Middle frontal gyrus (tissue), 1 donor: ENCODE measurements around the gene C8B.

ENCODE experiments used
- DNase-seq: peaks from one replicate; pipeline ENCODE4 v3.0.0-alpha.2; 2015; ENCODE audit warnings: low spot score; ENCODE audit errors: extremely low spot score

C8B gene

DNA sequence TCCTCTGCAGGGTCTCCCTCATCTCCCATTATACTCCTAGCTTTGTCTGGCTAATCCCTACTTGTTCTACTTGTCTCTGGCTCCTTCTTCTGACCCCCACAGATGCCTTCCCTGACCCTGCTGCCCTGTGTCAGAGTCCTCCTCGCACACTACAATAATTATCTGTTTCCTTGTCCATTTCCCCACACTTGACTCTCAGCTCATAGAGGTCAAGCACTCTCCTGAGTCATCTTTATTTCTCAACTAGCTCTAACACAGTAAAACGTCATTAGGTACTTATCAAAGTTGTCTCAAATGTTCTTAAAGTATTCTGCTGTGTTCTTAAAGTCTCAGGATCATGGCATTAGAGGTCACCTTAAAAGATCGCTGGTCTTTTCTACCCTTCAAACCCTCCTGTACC lies 64.1 kb downstream of the C8B start:
- DNase-seq = no peak

GRCh38 chr1:56898879-56899278 lies 66.9 kb downstream of the C8B start:
- no peak for DNase-seq

DNA sequence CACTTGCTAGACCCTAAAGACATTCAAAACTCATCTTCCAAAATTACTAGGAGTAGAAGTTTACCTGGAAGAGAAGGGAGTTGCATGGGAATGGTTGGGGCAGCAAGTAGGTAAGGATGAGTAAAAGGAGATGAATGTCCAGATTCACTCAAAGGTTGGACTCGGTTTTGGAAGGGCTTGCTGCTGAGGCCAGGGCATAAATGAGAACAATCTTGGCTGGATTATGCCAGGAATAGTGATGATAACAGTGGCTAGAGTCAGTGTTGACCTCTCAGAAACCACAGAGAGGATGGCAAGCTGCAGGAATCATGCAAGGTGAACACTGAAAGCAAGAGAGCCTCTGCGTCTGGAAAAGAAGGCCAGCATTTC lies 67.8 kb downstream of the C8B start:
- DNase-seq = no peak

DNA sequence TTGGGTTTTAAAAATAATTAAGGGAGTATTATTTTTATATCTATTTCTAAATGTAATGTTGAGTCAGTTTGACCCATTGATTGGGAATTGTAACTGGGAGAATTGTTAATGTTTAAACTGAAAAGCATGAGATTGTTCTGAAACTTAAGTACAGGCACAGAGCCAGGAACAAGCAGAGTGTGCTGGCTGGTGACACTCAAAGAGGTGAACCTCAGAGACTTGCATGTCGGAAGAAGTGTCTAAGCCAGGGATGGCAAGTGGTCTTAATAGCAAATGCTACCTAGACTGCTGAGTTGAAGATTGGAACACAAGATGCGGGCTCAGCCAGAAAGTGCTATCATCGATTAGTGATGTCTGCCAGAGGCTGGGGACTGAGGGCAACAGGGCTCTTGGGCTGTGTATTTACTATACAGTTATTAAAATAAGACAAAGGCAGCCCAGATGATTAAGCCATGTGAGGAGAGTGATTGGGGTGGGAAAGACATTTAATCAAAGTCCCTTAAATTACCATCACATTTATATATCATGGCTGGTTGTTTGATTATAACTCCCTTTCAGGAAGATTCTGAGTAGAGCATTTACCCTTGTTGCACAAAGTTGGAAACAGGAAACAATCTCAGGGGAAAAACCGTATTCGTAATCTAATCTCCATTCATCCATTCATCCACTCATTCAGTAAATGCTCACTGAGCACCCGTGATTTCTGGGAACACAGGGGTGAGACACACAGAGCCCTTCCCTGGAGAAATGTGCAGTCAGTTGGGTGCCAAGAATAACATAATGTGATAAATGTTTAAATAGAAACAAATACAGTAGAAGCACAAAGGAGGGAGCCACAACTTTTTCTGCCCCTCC lies 68.4 kb downstream of the C8B start:
- no peak for DNase-seq

- DNase-seq = no peak
Observed at GRCh38 chr1:56894014-56894413, 71.8 kb downstream of the C8B start.

DNA sequence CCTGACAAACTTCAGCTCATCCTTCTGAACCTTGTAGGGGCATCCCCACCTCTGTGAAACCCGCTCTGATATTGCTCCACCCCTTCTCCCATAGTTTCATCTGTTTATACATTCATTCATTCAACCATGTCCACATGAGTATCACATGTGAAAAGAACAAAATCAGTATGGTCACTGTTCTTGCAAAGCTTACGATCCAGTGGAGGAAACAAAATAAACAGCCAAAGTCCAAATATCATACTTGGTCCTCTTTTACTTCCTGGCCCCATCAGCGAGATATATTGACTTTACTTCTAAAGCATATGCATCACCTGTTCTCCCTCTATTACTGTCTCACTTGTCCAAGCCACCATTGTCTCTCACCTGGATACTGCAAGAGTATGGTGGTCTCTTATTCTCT lies 75.6 kb downstream of the C8B start:
- DNase-seq = no peak

DNA sequence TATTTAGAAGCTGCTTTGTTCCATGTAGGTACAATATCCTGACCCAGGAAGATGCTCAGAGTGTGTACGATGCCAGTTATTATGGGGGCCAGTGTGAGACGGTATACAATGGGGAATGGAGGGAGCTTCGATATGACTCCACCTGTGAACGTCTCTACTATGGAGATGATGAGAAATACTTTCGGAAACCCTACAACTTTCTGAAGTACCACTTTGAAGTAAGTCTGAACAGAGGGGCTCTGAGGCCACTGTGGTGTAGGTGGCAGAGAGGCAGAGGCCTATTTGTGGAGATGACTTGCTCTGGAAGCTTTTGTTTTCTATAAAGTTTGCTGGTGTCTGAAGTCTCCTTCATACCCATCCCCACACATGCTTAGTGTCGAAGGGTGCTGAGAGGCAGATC lies 84.4 kb downstream of the C8B start:
- no peak for DNase-seq

DNA sequence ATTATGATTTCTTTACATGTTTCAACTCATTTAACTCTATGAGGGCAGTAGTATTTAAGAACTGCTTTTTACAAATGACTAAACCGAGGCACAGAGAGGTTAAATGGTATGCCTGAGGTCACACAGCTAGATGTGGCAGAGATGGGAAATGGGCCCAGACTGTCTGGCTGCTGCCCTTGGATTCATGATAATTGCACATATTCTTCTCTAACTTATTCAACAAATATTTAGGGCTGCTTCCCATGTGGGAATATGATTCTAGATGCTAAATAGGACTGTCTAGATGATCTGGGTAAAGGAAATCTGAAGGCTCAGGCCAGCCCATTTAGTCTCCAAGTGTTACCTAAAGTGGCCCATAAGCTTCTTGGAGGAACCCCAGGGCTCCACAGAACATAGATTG lies 85.0 kb downstream of the C8B start:
- no peak for DNase-seq
